BE2C (cell line): ENCODE data around the gene PPP2R2D.
"Not testable (repeated sequence)": the region's sequence is repeated elsewhere in the genome, so short reads cannot be mapped to it uniquely, and the experiment has no call there.

Source experiments
- DNase-seq: peaks from one replicate; pipeline ENCODE4 v3.0.0-alpha.2; 2020
- H3K27me3 ChIP-seq: fragments of 250-450 bp; sonication (Bioruptor Pico); 2 replicates; pipeline ENCODE4 v1.5.1; 2020; ENCODE audit warnings: mild to moderate bottlenecking
- H3K36me3 ChIP-seq: fragments of 250-450 bp; sonication (Bioruptor Pico); 2 replicates; pipeline ENCODE4 v1.5.1; 2020; ENCODE audit warnings: mild to moderate bottlenecking
- H3K4me1 ChIP-seq: fragments of 250-450 bp; sonication (Bioruptor Pico); 2 replicates; pipeline ENCODE4 v1.5.1; 2020
- H3K4me3 ChIP-seq: 2 replicates; pipeline ENCODE4 v1.5.1; 2011; ENCODE audit warnings: low read depth, low read length
- H3K9me3 ChIP-seq: fragments of 250-450 bp; sonication (Bioruptor Pico); 2 replicates; pipeline ENCODE4 v1.5.1; 2020
- CTCF ChIP-seq: IDR thresholded peaks from 2 replicates; pipeline ENCODE4 v1.5.1; 2012; ENCODE audit warnings: mild to moderate bottlenecking, low read depth, low read length

PPP2R2D gene

GRCh38 chr10:131912620-131913019 is 11.8 kb downstream of the PPP2R2D start:
- peaks cover 12% of the 10 kb centered on the region; the same call in 1 of the 2 replicates for H3K36me3 ChIP-seq
- no peaks in the 10 kb centered on the region for H3K27me3 ChIP-seq
- H3K4me3 ChIP-seq, result no peak overlapping the region
- no peak for TF ChIP-seq CTCF
- H3K9me3 ChIP-seq, result no peaks in the 10 kb centered on the region
- H3K4me1 ChIP-seq, result no peaks in the 10 kb centered on the region
- DNase-seq, result no peak

GRCh38 chr10:131915484-131915883 is 14.7 kb downstream of the PPP2R2D start:
- H3K9me3 ChIP-seq, result no peaks in the 10 kb centered on the region
- DNase-seq, result no peak
- no peaks in the 10 kb centered on the region for H3K27me3 ChIP-seq
- peaks cover 4% of the 10 kb centered on the region; the same call in 1 of the 2 replicates for H3K36me3 ChIP-seq
- no peak for TF ChIP-seq CTCF
- no peak overlapping the region for H3K4me3 ChIP-seq
- H3K4me1 ChIP-seq, result no peaks in the 10 kb centered on the region

- no peak for TF ChIP-seq CTCF
- no peak for DNase-seq
- no peak overlapping the region for H3K4me3 ChIP-seq
- no peaks in the 10 kb centered on the region for H3K27me3 ChIP-seq
- H3K9me3 ChIP-seq, result no peaks in the 10 kb centered on the region
- peaks cover 4% of the 10 kb centered on the region; the same call in 1 of the 2 replicates for H3K36me3 ChIP-seq
- no peaks in the 10 kb centered on the region for H3K4me1 ChIP-seq
These were observed 15.4 kb downstream of the PPP2R2D start for GRCh38 chr10:131915990-131916766.

GRCh38 chr10:131916767-131917160 is 16.0 kb downstream of the PPP2R2D start:
- H3K4me1 ChIP-seq, result not testable (repeated sequence)

GRCh38 chr10:131917496-131917895 is 16.7 kb downstream of the PPP2R2D start:
- H3K4me1 ChIP-seq, H3K36me3 ChIP-seq, H3K9me3 ChIP-seq, DNase-seq, H3K4me3 ChIP-seq, H3K27me3 ChIP-seq: not testable (repeated sequence)

More at GRCh38 chr10:131916767-131917160, 16.0 kb downstream of the PPP2R2D start:
- not testable (repeated sequence) for H3K4me3 ChIP-seq, H3K9me3 ChIP-seq, DNase-seq, H3K36me3 ChIP-seq, H3K27me3 ChIP-seq

- H3K4me3 ChIP-seq, DNase-seq, H3K27me3 ChIP-seq, H3K4me1 ChIP-seq, H3K36me3 ChIP-seq, H3K9me3 ChIP-seq: not testable (repeated sequence)
These were observed 18.7 kb downstream of the PPP2R2D start for GRCh38 chr10:131919461-131919860.

GRCh38 chr10:131920151-131920550 is 19.3 kb downstream of the PPP2R2D start:
- no peaks in the 10 kb centered on the region for H3K36me3 ChIP-seq
- H3K4me1 ChIP-seq, result no peaks in the 10 kb centered on the region
- no peak for TF ChIP-seq CTCF
- no peak for DNase-seq
- H3K4me3 ChIP-seq, result no peak overlapping the region
- no peaks in the 10 kb centered on the region for H3K27me3 ChIP-seq
- no peaks in the 10 kb centered on the region for H3K9me3 ChIP-seq
